IMR-90 (cell line): ENCODE results near the gene CPLX1. TPM values are rescaled to one million over a fixed set of nuclear protein-coding genes. Genes with fewer than 3 reads are reported as not detected.

ENCODE experiments used
- ATAC-seq: fragments of 200-7000 bp; cut with Tn5 transposase; 2 replicates; pipeline ENCODE4 v1.9.1; 2020; ENCODE audit warnings: low read depth, mild to moderate bottlenecking, moderate library complexity
- BruUV-seq: library from RNA; stranded (reverse); fragments of 400-500 nt; replicated peaks from 2 replicates; lab custom pipeline; 2021; lab: Mats Ljungman, UMichigan
- CTCF ChIA-PET: fragments of 300-600 bp; formaldehyde crosslinking; extraction: SDS; loops from one replicate; lab custom pipeline; 2021; ENCODE audit warnings: antibody characterized with exemption; lab: Yijun Ruan, JAX
- POLR2A ChIA-PET: fragments of 300-600 bp; sonication (Branson Sonifier 250); formaldehyde crosslinking; loops from one replicate; lab custom pipeline; 2022; ENCODE audit warnings: antibody characterized with exemption; ENCODE audit not compliant: unreplicated experiment; lab: Charles Lee
- DNase-seq: peaks from one replicate; pipeline ENCODE4 v3.0.0; 2013
- H2AFZ ChIP-seq: replicated peaks from 2 replicates; pipeline ENCODE3; 2013; ENCODE audit warnings: low read length, mild to moderate bottlenecking; ENCODE audit not compliant: poor library complexity
- H2AK5ac ChIP-seq: 2 replicates; pipeline ENCODE4 v1.6.1; 2013; ENCODE audit warnings: low read depth, low read length, inconsistent platforms
- H2AK9ac ChIP-seq: replicated peaks from 2 replicates; pipeline ENCODE3; 2013; ENCODE audit warnings: mild to moderate bottlenecking, low read depth, low read length, moderate library complexity; ENCODE audit not compliant: poor library complexity
- H2BK120ac ChIP-seq: 2 replicates; pipeline ENCODE4 v1.6.1; 2013; ENCODE audit warnings: low read depth, low read length, inconsistent platforms
- H2BK15ac ChIP-seq: 3 replicates; pipeline ENCODE4 v1.6.1; 2013; ENCODE audit warnings: low read depth, low read length, inconsistent platforms
- H2BK20ac ChIP-seq: 2 replicates; pipeline ENCODE4 v1.6.1; 2013; ENCODE audit warnings: low read depth, mild to moderate bottlenecking, inconsistent platforms, low read length, moderate library complexity
- H2BK5ac ChIP-seq: 2 replicates; pipeline ENCODE4 v1.6.1; 2013; ENCODE audit warnings: mild to moderate bottlenecking, low read depth, low read length, inconsistent platforms; ENCODE audit not compliant: poor library complexity, severe bottlenecking
- H3K14ac ChIP-seq: replicated peaks from 2 replicates; pipeline ENCODE4 v1.6.1; 2013; ENCODE audit warnings: low read depth, low read length, inconsistent platforms
- H3K18ac ChIP-seq: 2 replicates; pipeline ENCODE4 v1.6.1; 2013; ENCODE audit warnings: low read depth, low read length, control low read depth
- H3K23ac ChIP-seq: 2 replicates; pipeline ENCODE4 v1.6.1; 2013; ENCODE audit warnings: low read depth, low read length, inconsistent platforms
- H3K27ac ChIP-seq: 2 replicates; pipeline ENCODE4 v1.5.1; 2013; ENCODE audit warnings: mild to moderate bottlenecking, control low read depth, low read length; ENCODE audit not compliant: insufficient read depth
- H3K27me3 ChIP-seq: 2 replicates; pipeline ENCODE4 v1.6.1; 2013; ENCODE audit warnings: low read length; ENCODE audit not compliant: control insufficient read depth, insufficient read depth
- H3K36me3 ChIP-seq: 2 replicates; pipeline ENCODE4 v1.6.1; 2013; ENCODE audit warnings: low read length, mixed read lengths; ENCODE audit not compliant: control insufficient read depth, insufficient read depth
- H3K4ac ChIP-seq: 2 replicates; pipeline ENCODE4 v1.6.1; 2013; ENCODE audit warnings: low read depth, low read length, inconsistent platforms
- H3K4me1 ChIP-seq: 2 replicates; pipeline ENCODE4 v1.6.1; 2013; ENCODE audit warnings: low read length, mixed read lengths; ENCODE audit not compliant: control insufficient read depth, insufficient read depth
- H3K4me2 ChIP-seq: 2 replicates; pipeline ENCODE4 v1.6.1; 2013; ENCODE audit warnings: low read depth, mild to moderate bottlenecking, control low read depth, low read length, moderate library complexity
- H3K4me3 ChIP-seq: 2 replicates; pipeline ENCODE4 v1.5.1; 2013; ENCODE audit warnings: low read depth, mild to moderate bottlenecking, control low read depth, low read length, moderate library complexity; ENCODE audit not compliant: insufficient read depth
- H3K56ac ChIP-seq: 2 replicates; pipeline ENCODE4 v1.6.1; 2013; ENCODE audit warnings: low read length, inconsistent platforms; ENCODE audit not compliant: insufficient read depth; ENCODE audit errors: extremely low read depth
- H3K79me1 ChIP-seq, 2 experiments: 2 replicates each; pipeline ENCODE4 v1.6.1; 2013; ENCODE audit warnings: low read length in 2 of 2, inconsistent platforms in 1 of 2, low read depth in 1 of 2
- H3K9ac ChIP-seq: 2 replicates; pipeline ENCODE4 v1.6.1; 2013; ENCODE audit warnings: low read depth, low read length, control low read depth
- H3K9me1 ChIP-seq: 2 replicates; pipeline ENCODE4 v1.6.1; 2013; ENCODE audit warnings: low read length, inconsistent platforms; ENCODE audit not compliant: insufficient read depth
- H3K9me3 ChIP-seq: 2 replicates; pipeline ENCODE4 v1.6.1; 2013; ENCODE audit warnings: low read length; ENCODE audit not compliant: control insufficient read depth, insufficient read depth
- H4K20me1 ChIP-seq: 2 replicates; pipeline ENCODE4 v1.6.1; 2013; ENCODE audit warnings: low read length, inconsistent platforms; ENCODE audit not compliant: insufficient read depth
- H4K5ac ChIP-seq: 2 replicates; pipeline ENCODE4 v1.6.1; 2013; ENCODE audit warnings: mild to moderate bottlenecking, low read depth, low read length, control low read depth
- H4K8ac ChIP-seq, 2 experiments: 2 replicates each; pipeline ENCODE4 v1.6.1; 2013; ENCODE audit warnings: low read depth in 2 of 2, low read length in 2 of 2, control low read depth in 1 of 2, inconsistent platforms in 1 of 2
- H4K91ac ChIP-seq: 2 replicates; pipeline ENCODE4 v1.6.1; 2013; ENCODE audit warnings: low read depth, low read length, inconsistent platforms; ENCODE audit not compliant: insufficient read depth
- BHLHE40 ChIP-seq: fragments of 150-350 bp; IDR thresholded peaks from 2 replicates; pipeline ENCODE4 v1.6.1; 2016; ENCODE audit warnings: mild to moderate bottlenecking, low read depth, low read length
- CEBPB ChIP-seq: IDR thresholded peaks from 2 replicates; pipeline ENCODE4 v1.6.1; 2012; ENCODE audit warnings: low read depth, low read length, improper control_type of control experiment
- CHD1 ChIP-seq: IDR thresholded peaks from 2 replicates; pipeline ENCODE4 v1.6.1; 2012; ENCODE audit warnings: low read depth, low read length, improper control_type of control experiment
- FOS ChIP-seq: fragments of 150-350 bp; IDR thresholded peaks from 2 replicates; pipeline ENCODE4 v1.6.1; 2016; ENCODE audit warnings: low read depth, low read length
- MAZ ChIP-seq: IDR thresholded peaks from 2 replicates; pipeline ENCODE4 v1.6.1; 2012; ENCODE audit warnings: low read depth, mild to moderate bottlenecking, low read length, improper control_type of control experiment, moderate library complexity, borderline replicate concordance
- MXI1 ChIP-seq: IDR thresholded peaks from 2 replicates; pipeline ENCODE4 v1.6.1; 2012; ENCODE audit warnings: low read depth, mild to moderate bottlenecking, low read length, moderate library complexity, borderline replicate concordance
- NFE2L2 ChIP-seq: fragments of 150-350 bp; IDR thresholded peaks from 2 replicates; pipeline ENCODE4 v1.6.1; 2016; ENCODE audit warnings: low read depth, mild to moderate bottlenecking, low read length
- POLR2A ChIP-seq: IDR thresholded peaks from 2 replicates; pipeline ENCODE4 v1.6.1; 2012; ENCODE audit warnings: mild to moderate bottlenecking, low read depth, low read length
- RAD21 ChIP-seq: IDR thresholded peaks from 2 replicates; pipeline ENCODE4 v1.6.1; 2012; ENCODE audit warnings: low read length, improper control_type of control experiment
- RCOR1 ChIP-seq: IDR thresholded peaks from 2 replicates; pipeline ENCODE4 v1.6.1; 2012; ENCODE audit warnings: mild to moderate bottlenecking, low read length, improper control_type of control experiment; ENCODE audit not compliant: insufficient replicate concordance
- RFX5 ChIP-seq: IDR thresholded peaks from 2 replicates; pipeline ENCODE4 v1.8.0; 2012; ENCODE audit warnings: low read depth, mild to moderate bottlenecking, low read length, moderate library complexity
- SMC3 ChIP-seq: fragments of 150-350 bp; IDR thresholded peaks from 2 replicates; pipeline ENCODE4 v1.6.1; 2016; ENCODE audit warnings: low read depth, mild to moderate bottlenecking, antibody characterized with exemption, low read length, moderate library complexity
- WGBS, 2 experiments: methylation state at CpG; one replicate each; pipeline versions ENCODE4 v1.1.5 to v1.1.7; 2013; ENCODE audit warnings: missing lambda C conversion rate in 2 of 2; ENCODE audit not compliant: insufficient read length in 1 of 2; ENCODE audit errors: extremely low coverage in 2 of 2; 5-methylcytosine and 5-hydroxymethylcytosine counted together
- dilution Hi-C: fragments of 300-500 bp; cut with HindIII; formaldehyde crosslinking; loops from one replicate; pipeline ENCODE4 v1.14.3; 2018; ENCODE audit warnings: low sequenced_read_pairs; ENCODE audit not compliant: unreplicated experiment
- in situ Hi-C: fragments of 300-500 bp; cut with MboI; formaldehyde crosslinking; loops from 3 replicates; pipeline ENCODE4 v1.14.3; 2019; ENCODE audit warnings: low sequenced_read_pairs, inconsistent platforms, mixed read lengths
- intact Hi-C: fragments of 100-400 bp; cut with micrococcal nuclease; formaldehyde crosslinking; loops from 2 replicates; pipeline ENCODE4 v1.10.0; 2022
- polyA plus RNA-seq, 3 experiments: library from polyadenylated mRNA; depleted of rRNA; stranded (reverse); fragments of >200 nt; gene quantifications; 2 replicates each; pipeline ENCODE4 v1.2.3, GENCODE V29; 2012; ENCODE audit warnings: low replicate concordance in 1 of 3
- total RNA-seq: library from RNA; depleted of rRNA; stranded (reverse); fragments of >200 nt; gene quantifications from 2 replicates; pipeline ENCODE4 v1.2.3, GENCODE V29; 2012
- TF ChIP-seq, protein P1 (sequence below): fragments of 150-350 bp; IDR thresholded peaks from 2 replicates; pipeline ENCODE4 v1.6.1; 2017; ENCODE audit warnings: mild to moderate bottlenecking, antibody characterized with exemption, low read length, low read depth
- TF ChIP-seq, protein P2 (sequence below): conservative IDR thresholded peaks from 2 replicates; pipeline ENCODE4 v1.5.1; 2012; ENCODE audit warnings: mild to moderate bottlenecking, low read depth, low read length, improper control_type of control experiment
- TF ChIP-seq, protein P3 (sequence below): fragments of 150-350 bp; IDR thresholded peaks from 2 replicates; pipeline ENCODE4 v1.6.1; 2016; ENCODE audit warnings: low read depth, mild to moderate bottlenecking, low read length, moderate library complexity, borderline replicate concordance

The CPLX1 gene
- total and polyA plus RNA-seq, 2 of the 4 experiments (the other 2 are of a cell fraction), result 0.05 TPM; not detected in 1

DNA sequence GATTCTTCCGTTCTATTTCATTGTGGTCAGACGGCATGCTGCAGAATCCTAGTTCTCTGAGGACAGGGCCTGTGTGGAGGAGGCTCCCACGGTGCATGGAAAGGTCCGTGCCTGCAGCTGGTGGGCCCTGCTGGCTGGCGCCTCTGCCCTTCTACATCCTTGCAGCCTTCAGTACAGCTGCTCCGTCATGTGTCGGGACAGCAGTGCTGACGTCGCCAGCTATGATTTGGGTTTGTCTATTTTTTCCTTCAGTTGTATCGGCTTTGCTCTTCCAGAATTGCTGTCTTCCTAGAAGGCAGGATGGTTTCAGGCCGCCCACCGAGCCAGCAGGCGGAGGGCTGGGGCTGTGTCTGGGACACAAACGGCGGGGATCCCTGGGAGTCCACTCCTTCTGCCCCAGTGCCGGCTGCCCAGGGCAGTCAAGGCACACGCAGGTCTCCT is 32.1 kb upstream of the CPLX1 start:
- no peak overlapping the region for H3K18ac ChIP-seq
- 100% methylated on average over 8 of the region's 17 CpGs; no CpG with 5 or more reads in 1 of the 2 experiments for WGBS, 2 experiments
- H3K9me1 ChIP-seq, result 0 out of 2 replicates have a peak, but pooled peaks cover 3% of the 10 kb centered on the region
- no peak overlapping the region for H3K27ac ChIP-seq
- no peak overlapping the region for H3K23ac ChIP-seq
- no peak overlapping the region for H3K4ac ChIP-seq
- intact Hi-C loops (no loop called here), dilution Hi-C loops (no loop called here), in situ Hi-C loops (no loop called here)
- H3K9me3 ChIP-seq, result no peaks in the 10 kb centered on the region
- no peak overlapping the region for H4K8ac ChIP-seq
- BruUV-seq, result TSS peak; percentile 20
- H2BK20ac ChIP-seq, result no peak overlapping the region
- H3K9ac ChIP-seq, result no peak overlapping the region
- CTCF ChIA-PET, result no interaction called here
- no peak overlapping the region for H4K5ac ChIP-seq
- no peak overlapping the region for H3K4me3 ChIP-seq
- no peak overlapping the region for H2BK120ac ChIP-seq
- no peak for ATAC-seq
- DNase-seq, result no peak
- H3K27me3 ChIP-seq, result no peaks in the 10 kb centered on the region
- TF ChIP-seq RCOR1, result no peak
- no peak for TF ChIP-seq FOS
- no peak for TF ChIP-seq SMC3
- TF ChIP-seq POLR2A, result no peak
- TF ChIP-seq BHLHE40, result no peak
- TF ChIP-seq, protein P1, sequence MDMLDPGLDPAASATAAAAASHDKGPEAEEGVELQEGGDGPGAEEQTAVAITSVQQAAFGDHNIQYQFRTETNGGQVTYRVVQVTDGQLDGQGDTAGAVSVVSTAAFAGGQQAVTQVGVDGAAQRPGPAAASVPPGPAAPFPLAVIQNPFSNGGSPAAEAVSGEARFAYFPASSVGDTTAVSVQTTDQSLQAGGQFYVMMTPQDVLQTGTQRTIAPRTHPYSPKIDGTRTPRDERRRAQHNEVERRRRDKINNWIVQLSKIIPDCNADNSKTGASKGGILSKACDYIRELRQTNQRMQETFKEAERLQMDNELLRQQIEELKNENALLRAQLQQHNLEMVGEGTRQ, result no peak
- TF ChIP-seq RFX5, result no peak
- TF ChIP-seq, protein P2, sequence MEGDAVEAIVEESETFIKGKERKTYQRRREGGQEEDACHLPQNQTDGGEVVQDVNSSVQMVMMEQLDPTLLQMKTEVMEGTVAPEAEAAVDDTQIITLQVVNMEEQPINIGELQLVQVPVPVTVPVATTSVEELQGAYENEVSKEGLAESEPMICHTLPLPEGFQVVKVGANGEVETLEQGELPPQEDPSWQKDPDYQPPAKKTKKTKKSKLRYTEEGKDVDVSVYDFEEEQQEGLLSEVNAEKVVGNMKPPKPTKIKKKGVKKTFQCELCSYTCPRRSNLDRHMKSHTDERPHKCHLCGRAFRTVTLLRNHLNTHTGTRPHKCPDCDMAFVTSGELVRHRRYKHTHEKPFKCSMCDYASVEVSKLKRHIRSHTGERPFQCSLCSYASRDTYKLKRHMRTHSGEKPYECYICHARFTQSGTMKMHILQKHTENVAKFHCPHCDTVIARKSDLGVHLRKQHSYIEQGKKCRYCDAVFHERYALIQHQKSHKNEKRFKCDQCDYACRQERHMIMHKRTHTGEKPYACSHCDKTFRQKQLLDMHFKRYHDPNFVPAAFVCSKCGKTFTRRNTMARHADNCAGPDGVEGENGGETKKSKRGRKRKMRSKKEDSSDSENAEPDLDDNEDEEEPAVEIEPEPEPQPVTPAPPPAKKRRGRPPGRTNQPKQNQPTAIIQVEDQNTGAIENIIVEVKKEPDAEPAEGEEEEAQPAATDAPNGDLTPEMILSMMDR, result no peak
- no peak for TF ChIP-seq CHD1
- TF ChIP-seq, protein P3, sequence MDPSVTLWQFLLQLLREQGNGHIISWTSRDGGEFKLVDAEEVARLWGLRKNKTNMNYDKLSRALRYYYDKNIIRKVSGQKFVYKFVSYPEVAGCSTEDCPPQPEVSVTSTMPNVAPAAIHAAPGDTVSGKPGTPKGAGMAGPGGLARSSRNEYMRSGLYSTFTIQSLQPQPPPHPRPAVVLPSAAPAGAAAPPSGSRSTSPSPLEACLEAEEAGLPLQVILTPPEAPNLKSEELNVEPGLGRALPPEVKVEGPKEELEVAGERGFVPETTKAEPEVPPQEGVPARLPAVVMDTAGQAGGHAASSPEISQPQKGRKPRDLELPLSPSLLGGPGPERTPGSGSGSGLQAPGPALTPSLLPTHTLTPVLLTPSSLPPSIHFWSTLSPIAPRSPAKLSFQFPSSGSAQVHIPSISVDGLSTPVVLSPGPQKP, result no peak
- TF ChIP-seq RAD21, result no peak
- no peak for TF ChIP-seq NFE2L2
- no peak for TF ChIP-seq MAZ
- TF ChIP-seq MXI1, result no peak
- TF ChIP-seq CEBPB, result no peak
- H3K79me1 ChIP-seq, result peaks cover 0 to 11% of the 10 kb centered on the region in 2 experiments; a peak in 2 of 4 replicates
- H2BK15ac ChIP-seq, result no peak overlapping the region
- H2AK9ac ChIP-seq, result no peak overlapping the region
- H3K14ac ChIP-seq, result no peak overlapping the region
- H3K4me1 ChIP-seq, result no peaks in the 10 kb centered on the region
- peaks cover 12% of the 10 kb centered on the region for H4K20me1 ChIP-seq
- no peak overlapping the region for H3K56ac ChIP-seq
- no peak overlapping the region for H2BK5ac ChIP-seq
- POLR2A ChIA-PET, result no interaction called here
- peaks cover 57% of the 10 kb centered on the region for H3K36me3 ChIP-seq
- no peak overlapping the region for H3K4me2 ChIP-seq
- no peak overlapping the region for H2AK5ac ChIP-seq
- no peak overlapping the region for H4K91ac ChIP-seq
- H2AFZ ChIP-seq, result no peak overlapping the region
